Keratinocyte (primary cell): ENCODE data around the gene NFATC4. TPM values are rescaled to one million over a fixed set of nuclear protein-coding genes. Genes with fewer than 3 reads are reported as not detected.

Source experiments
- DNase-seq: peaks from one replicate; pipeline ENCODE4 v3.0.0-alpha.2; 2011; ENCODE audit warnings: low read depth, missing footprints, low spot score
- FAIRE-seq: peaks from 2 replicates; lab custom pipeline; 2011; peaks lifted over from hg19 to GRCh38; lab: Jason Lieb, UNC
- H2AFZ ChIP-seq: 2 replicates; pipeline ENCODE4 v1.6.0; 2012; ENCODE audit warnings: low read length, control low read depth, inconsistent platforms; ENCODE audit not compliant: control insufficient read depth
- H3K27ac ChIP-seq: 2 replicates; pipeline ENCODE4 v1.5.1; 2011; ENCODE audit warnings: low read length; ENCODE audit not compliant: control insufficient read depth, insufficient read depth
- H3K27me3 ChIP-seq: 3 replicates; pipeline ENCODE4 v1.6.0; 2011; ENCODE audit warnings: low read length; ENCODE audit not compliant: control insufficient read depth, insufficient read depth; ENCODE audit errors: extremely low read depth
- H3K36me3 ChIP-seq, 2 experiments: 2 replicates in 1 of 2; 3 replicates in 1 of 2; pipeline ENCODE4 v1.5.1; 2011; ENCODE audit warnings: low read length in 2 of 2, mild to moderate bottlenecking in 1 of 2; ENCODE audit not compliant: control insufficient read depth in 2 of 2, insufficient read depth in 2 of 2; ENCODE audit errors: extremely low read depth in 1 of 2
- H3K4me1 ChIP-seq: 3 replicates; pipeline ENCODE4 v1.5.1; 2011; ENCODE audit warnings: low read length; ENCODE audit not compliant: control insufficient read depth, insufficient read depth; ENCODE audit errors: extremely low read depth
- H3K4me2 ChIP-seq: 3 replicates; pipeline ENCODE4 v1.6.0; 2011; ENCODE audit warnings: low read depth, low read length; ENCODE audit not compliant: control insufficient read depth, insufficient read depth; ENCODE audit errors: extremely low read depth
- H3K4me3 ChIP-seq, 3 experiments: fragments of 200-600 bp in 1 of 3; sonication (generic) in 1 of 3; 2 replicates in 2 of 3; 3 replicates in 1 of 3; pipeline ENCODE4 v1.5.1; 2011 to 2016; ENCODE audit warnings: low read length in 3 of 3, mild to moderate bottlenecking in 3 of 3, control low read depth in 2 of 3, inconsistent platforms in 1 of 3, low read depth in 1 of 3, mixed read lengths in 1 of 3, mixed run types in 1 of 3, moderate library complexity in 1 of 3; ENCODE audit not compliant: control insufficient read depth in 2 of 3, insufficient read depth in 2 of 3; ENCODE audit errors: extremely low read depth in 1 of 3
- H3K79me2 ChIP-seq: 2 replicates; pipeline ENCODE4 v1.6.0; 2012; ENCODE audit warnings: low read length; ENCODE audit not compliant: control insufficient read depth, insufficient read depth
- H3K9ac ChIP-seq: 3 replicates; pipeline ENCODE4 v1.6.0; 2011; ENCODE audit warnings: low read length; ENCODE audit not compliant: control insufficient read depth, insufficient read depth; ENCODE audit errors: extremely low read depth
- H3K9me1 ChIP-seq: 3 replicates; pipeline ENCODE4 v1.6.0; 2011; ENCODE audit warnings: low read length; ENCODE audit not compliant: control insufficient read depth, insufficient read depth; ENCODE audit errors: extremely low read depth
- H3K9me3 ChIP-seq: 2 replicates; pipeline ENCODE4 v1.5.1; 2012; ENCODE audit warnings: low read depth, low read length; ENCODE audit not compliant: control insufficient read depth
- H4K20me1 ChIP-seq: 3 replicates; pipeline ENCODE4 v1.6.0; 2011; ENCODE audit warnings: low read length; ENCODE audit not compliant: control insufficient read depth, insufficient read depth; ENCODE audit errors: extremely low read depth
- EZH2 ChIP-seq: IDR thresholded peaks from one replicate; pipeline ENCODE4 v1.6.1; 2012; ENCODE audit warnings: inconsistent platforms, mild to moderate bottlenecking, low read length, moderate library complexity
- dilution Hi-C: fragments of 300-500 bp; cut with MboI; formaldehyde crosslinking; loops from one replicate; pipeline ENCODE4 v1.7.0; 2020; ENCODE audit warnings: low sequenced_read_pairs; ENCODE audit not compliant: extremely low pct_ligation_motif_present
- polyA plus RNA-seq, 5 experiments: library from polyadenylated mRNA; depleted of rRNA in 3 of 5; stranded (reverse) in 3 of 5; stranded (forward) in 1 of 5; unstranded in 1 of 5; fragments of >200 nt; gene quantifications; 1 replicate in 1 of 5; 2 replicates in 3 of 5; 3 replicates in 1 of 5; pipeline versions ENCODE4 v1.2.1 to v1.2.3, GENCODE V29; 2011 to 2012; ENCODE audit warnings: missing spikeins in 2 of 5, low read depth in 1 of 5, low replicate concordance in 1 of 5
- TF ChIP-seq, protein P1 (sequence below), 3 experiments: IDR thresholded peaks in 1 of 3; conservative IDR thresholded peaks in 1 of 3; optimal IDR thresholded peaks in 1 of 3; 2 replicates in 2 of 3; 3 replicates in 1 of 3; pipeline versions ENCODE3 to v1.5.1; 2011; ENCODE audit warnings: low read length in 3 of 3, mild to moderate bottlenecking in 3 of 3, moderate library complexity in 2 of 3, control low read depth in 1 of 3, inconsistent platforms in 1 of 3; ENCODE audit not compliant: insufficient read depth in 2 of 3; ENCODE audit errors: extremely low read depth in 1 of 3

NFATC4 gene
- polyA plus RNA-seq, 1 donor (not counting 4 experiments of a cell fraction or from before 2014, with no cell fraction given): 0.92 TPM

DNA sequence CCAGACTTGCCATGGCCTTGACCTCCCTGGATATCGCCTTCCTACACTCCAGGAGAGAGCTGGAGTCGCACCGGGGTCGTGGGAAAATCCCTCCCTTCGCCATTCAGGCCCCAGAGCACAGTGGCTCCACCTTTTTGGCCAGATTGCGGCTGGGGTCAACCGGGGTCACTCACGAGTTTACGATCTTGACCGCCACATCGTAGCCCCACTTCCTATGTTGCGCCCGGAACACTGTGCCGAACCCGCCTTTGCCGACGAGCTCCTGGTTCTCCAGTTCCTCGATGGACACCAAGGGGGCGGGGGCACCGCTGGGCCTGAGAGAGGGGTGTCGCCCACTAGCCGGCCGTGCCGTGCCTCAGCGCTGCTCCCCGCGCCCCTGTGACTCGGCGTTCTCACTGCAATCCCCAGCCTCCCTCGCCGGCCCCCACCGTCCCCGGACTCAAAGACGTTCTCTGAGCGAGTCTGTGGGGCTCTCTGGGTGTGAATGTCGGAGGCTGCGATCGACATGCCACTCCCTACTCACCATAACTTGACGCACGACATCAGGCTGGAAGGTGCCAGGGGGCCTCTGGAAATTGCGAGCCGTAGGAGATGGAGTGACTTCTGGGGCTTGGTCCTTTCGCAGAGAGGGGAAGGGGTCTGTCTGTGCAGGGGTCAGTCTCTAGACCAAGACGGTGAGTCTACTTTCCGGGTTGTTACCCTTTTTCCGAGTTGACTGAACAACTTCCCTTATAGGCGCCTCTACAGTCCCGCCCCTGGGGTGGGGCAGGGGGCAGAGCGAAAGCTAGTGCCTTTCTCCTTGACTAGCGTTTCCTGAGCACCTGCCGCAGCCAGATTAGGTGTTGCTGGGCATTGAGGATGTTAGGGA is 28.5 kb upstream of the NFATC4 start, which contains the start of gene RIPK3:
Gene RIPK3 (minus strand): TSS at position 708 of the 868 bp plus-strand sequence. CDS start 165 bp downstream, at position 543.
- no peaks in the 10 kb centered on the region for H3K9me3 ChIP-seq
- dilution Hi-C loops: no loop called here
- H3K27ac ChIP-seq: no peak within 1 kb of the TSS
- peak within 1 kb of the TSS; percentile 97 for H3K4me2 ChIP-seq
- H3K4me3 ChIP-seq: peak within 1 kb of the TSS; percentile 53 to 86 (median 78)
- H3K79me2 ChIP-seq: no peaks in the 10 kb centered on the region
- no peaks in the 10 kb centered on the region for H4K20me1 ChIP-seq
- peak within 1 kb of the TSS; percentile 64 for H3K9ac ChIP-seq
- peaks cover 12% of the 10 kb centered on the region for H3K27me3 ChIP-seq
- H3K9me1 ChIP-seq: no peaks in the 10 kb centered on the region
- DNase-seq (no peak), FAIRE-seq (peak; percentile 85)
- peaks cover 0 to 2% of the 10 kb centered on the region in 2 experiments for H3K36me3 ChIP-seq
- H3K4me1 ChIP-seq: peaks cover 10% of the 10 kb centered on the region
- TF ChIP-seq EZH2: no peak
- TF ChIP-seq, protein P1, sequence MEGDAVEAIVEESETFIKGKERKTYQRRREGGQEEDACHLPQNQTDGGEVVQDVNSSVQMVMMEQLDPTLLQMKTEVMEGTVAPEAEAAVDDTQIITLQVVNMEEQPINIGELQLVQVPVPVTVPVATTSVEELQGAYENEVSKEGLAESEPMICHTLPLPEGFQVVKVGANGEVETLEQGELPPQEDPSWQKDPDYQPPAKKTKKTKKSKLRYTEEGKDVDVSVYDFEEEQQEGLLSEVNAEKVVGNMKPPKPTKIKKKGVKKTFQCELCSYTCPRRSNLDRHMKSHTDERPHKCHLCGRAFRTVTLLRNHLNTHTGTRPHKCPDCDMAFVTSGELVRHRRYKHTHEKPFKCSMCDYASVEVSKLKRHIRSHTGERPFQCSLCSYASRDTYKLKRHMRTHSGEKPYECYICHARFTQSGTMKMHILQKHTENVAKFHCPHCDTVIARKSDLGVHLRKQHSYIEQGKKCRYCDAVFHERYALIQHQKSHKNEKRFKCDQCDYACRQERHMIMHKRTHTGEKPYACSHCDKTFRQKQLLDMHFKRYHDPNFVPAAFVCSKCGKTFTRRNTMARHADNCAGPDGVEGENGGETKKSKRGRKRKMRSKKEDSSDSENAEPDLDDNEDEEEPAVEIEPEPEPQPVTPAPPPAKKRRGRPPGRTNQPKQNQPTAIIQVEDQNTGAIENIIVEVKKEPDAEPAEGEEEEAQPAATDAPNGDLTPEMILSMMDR (optimal IDR thresholded peaks at IDR 0.05 in 1 of 3, IDR thresholded peaks at IDR 0.05 in 1 of 3, conservative IDR thresholded peaks at IDR 0.05 in 1 of 3; ENCODE audit: extremely low read depth in 1 of 3, insufficient read depth in 2 of 3, low read length in 3 of 3): no peak
- peak within 1 kb of the TSS; percentile 98 for H2AFZ ChIP-seq

DNA sequence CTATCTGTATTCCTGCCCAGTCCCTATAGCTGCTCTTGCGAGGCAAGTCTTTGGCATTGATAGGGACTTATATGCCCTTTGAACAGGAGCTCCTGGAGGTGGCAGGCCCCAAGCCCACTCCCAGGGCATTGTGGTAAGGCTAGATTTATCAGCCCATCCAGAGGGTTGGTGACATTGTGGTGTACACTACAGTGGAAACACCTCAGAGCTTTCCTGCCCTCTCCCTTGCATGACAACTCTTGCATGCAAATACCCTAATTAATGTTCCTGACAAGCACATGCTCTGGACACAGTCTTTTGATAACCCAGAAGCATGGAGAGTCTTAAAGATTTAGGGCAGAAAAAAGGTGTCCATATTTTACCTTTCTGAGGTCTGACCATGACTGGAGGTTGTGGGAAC is 27.4 kb upstream of the NFATC4 start:
- H3K4me1 ChIP-seq: peaks cover 7% of the 10 kb centered on the region
- H2AFZ ChIP-seq: no peak overlapping the region
- TF ChIP-seq, protein P1 (optimal IDR thresholded peaks at IDR 0.05 in 1 of 3, IDR thresholded peaks at IDR 0.05 in 1 of 3, conservative IDR thresholded peaks at IDR 0.05 in 1 of 3; ENCODE audit: extremely low read depth in 1 of 3, insufficient read depth in 2 of 3, low read length in 3 of 3): no peak
- TF ChIP-seq EZH2: no peak
- no peak overlapping the region for H3K4me2 ChIP-seq
- H3K27ac ChIP-seq: no peak overlapping the region
- DNase-seq: no peak
- H3K79me2 ChIP-seq: no peaks in the 10 kb centered on the region
- H4K20me1 ChIP-seq: no peaks in the 10 kb centered on the region
- H3K27me3 ChIP-seq: peaks cover 3% of the 10 kb centered on the region
- H3K36me3 ChIP-seq: peaks cover 0 to 2% of the 10 kb centered on the region in 2 experiments
- no peak for FAIRE-seq
- no peaks in the 10 kb centered on the region for H3K9me1 ChIP-seq
- no peaks in the 10 kb centered on the region for H3K9me3 ChIP-seq
- dilution Hi-C loops: no loop called here
- H3K4me3 ChIP-seq: no peak overlapping the region
- H3K9ac ChIP-seq: no peak overlapping the region
